ENCODE measurements around the gene HSF5.

HSF5 gene

GRCh38 chr17:58386708-58387107, 101.5 kb downstream of the HSF5 start:
- no peak for DNase-seq (ENCODE audit: low read depth in 2 of 2)

DNA sequence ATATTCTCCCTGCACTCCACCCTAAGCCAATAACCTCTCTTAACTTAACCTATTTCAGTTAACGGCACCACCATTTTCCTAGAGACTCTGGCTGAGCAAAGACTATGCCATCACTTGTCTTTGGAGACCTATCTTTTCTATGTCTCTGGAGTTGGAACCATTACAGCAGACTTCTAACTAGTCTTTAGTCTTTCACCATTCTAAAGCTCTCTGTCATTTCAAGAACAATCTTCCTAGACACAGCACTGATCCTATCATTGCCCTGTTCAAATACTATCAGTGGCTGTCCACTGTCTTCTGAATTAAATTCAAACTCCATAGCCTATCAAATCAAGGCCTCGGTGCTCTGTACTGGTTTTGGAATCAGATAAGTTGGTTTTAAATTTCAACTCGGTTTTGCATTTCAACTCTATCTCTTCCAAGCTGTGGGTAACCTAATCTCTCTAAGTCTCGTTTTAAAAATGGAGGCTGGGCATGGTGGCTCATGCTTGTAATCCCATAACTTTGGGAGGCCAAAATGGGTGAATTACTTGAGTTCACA, 102.8 kb downstream of the HSF5 start:
- no peak for DNase-seq (ENCODE audit: low read depth in 2 of 2)

GRCh38 chr17:58384897-58385296, 103.3 kb downstream of the HSF5 start:
- DNase-seq (ENCODE audit: low read depth in 2 of 2) = no peak

DNA sequence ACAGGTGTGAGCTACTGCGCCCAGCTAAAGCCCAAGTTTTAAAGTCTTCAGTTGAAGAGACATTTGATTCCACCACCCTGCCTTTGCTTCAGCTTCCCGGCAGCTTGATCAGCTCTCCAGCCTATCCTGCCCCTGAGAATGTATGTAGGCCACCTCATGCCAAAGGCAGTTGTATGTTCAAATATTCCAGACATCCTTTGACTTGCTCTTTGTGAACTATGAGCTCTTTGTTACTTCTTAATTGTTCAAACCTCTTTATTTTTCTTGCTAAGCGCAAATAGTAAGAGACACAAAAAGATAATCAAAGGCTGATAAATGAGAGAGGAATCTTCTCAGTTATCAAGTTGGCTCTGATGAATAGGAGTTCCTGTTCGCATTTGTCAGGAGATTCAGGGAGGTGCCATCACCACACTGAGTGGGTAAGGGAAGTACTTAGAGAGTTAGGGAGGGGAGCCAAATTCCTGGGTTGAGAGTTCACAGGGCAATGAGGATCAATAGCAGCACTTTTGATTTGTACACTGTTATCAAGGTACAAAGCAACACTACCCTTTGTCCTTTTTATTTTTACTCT, 104.2 kb downstream of the HSF5 start:
- DNase-seq (ENCODE audit: low read depth in 2 of 2) = no peak

- no peak for DNase-seq (ENCODE audit: low read depth in 2 of 2)
Observed at GRCh38 chr17:58382872-58383242, 105.4 kb downstream of the HSF5 start.

GRCh38 chr17:58382108-58382871, 105.9 kb downstream of the HSF5 start:
- DNase-seq (ENCODE audit: low read depth in 2 of 2) = no peak

DNA sequence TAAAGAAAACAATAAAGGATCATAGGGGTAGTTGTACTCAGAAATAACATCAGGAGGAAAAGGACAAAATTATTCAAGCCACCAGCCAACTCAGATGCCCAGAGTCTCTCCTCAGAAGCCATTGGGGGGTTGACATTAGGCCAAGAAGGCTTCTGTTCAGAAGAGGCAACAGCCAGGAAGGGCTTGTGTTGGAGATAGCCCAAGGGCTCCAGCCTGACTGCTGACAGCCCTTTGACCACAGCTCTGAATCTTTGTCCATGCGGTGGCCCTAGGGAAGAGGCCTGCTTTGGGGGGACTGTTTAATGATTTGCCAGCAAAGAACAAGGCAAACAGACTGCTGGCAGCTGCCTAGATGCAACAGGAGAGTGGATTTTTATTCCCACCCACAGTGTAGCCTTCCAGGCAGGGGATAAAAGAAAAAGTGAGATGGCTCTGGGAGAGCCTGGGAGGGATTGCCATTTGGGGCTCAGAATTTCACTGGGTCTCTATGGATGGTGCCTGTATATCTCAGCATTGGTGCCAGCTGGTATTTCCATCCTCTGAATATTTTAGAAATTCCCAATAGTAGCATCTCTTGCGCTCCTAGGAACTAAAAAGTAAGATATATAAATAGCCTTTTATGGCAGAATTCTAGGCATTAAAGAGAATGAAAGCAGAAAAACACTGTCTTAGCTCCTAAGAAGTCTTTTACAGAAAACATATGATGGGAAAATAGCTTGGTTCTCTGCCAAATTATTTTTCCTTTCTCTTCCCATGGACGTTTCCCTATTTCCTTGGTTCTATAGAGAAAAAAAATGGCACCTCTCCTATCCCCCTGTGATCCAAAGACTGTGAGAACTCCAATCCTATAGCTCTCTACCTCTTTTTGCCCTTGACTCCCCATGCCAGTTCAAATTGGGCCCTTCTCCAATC, 106.8 kb downstream of the HSF5 start:
- no peak for DNase-seq (ENCODE audit: low read depth in 2 of 2)

GRCh38 chr17:58380207-58381123, 107.7 kb downstream of the HSF5 start:
- DNase-seq (ENCODE audit: low read depth in 2 of 2) = no peak

DNA sequence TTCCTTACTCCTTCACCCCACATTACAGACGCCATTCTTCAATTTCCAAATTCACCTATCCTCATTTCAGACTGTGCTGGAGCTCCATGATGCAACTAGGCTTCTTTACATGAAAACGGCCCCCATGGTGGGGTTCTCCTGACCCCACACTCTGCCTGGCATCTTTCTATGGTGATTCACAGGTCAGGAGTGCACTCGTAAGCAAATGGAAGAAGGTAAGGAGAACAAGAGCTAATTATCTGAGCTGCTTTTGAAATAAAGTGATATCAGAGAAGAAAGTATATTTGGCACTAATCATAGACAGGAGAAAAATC, 108.7 kb downstream of the HSF5 start:
- DNase-seq (ENCODE audit: low read depth in 2 of 2) = no peak

DNA sequence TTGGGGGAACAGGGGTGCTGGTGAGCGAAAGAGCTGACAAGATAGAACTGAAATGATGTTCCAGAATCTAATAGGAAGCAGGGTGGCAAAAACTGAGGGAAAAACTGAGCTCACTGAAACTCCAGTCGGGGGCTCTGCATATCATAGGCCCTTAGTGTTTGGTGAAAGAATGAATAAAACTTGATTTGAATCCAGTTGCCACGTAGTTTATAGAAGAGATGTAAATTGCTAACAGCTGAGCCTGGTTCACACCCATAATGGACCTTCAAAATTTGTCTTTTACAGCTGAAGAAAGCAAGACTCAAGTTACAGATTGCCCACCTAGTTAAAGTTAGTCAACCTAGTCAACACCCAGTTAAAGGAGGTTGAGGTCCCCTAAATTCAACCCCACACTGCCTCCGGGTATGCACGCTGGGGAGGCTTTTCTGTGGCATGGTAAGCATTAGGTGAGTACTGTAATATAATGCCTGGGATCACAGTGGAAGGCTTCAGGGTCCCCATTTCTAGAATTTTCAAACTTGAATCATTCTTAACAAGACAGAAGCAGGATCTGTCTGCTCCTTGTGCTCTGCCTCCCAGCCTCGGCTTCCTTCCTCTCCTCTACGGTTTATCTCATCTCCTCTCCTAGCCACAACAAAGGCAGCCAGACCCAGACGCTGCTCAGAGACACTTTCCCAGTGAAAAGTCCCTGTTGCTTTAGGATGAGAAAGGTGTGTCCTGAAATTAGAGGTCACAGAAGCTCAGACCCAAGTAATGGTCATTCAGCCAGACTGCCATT, 109.3 kb downstream of the HSF5 start:
- DNase-seq (ENCODE audit: low read depth in 2 of 2) = no peak

GRCh38 chr17:58377661-58378060, 110.5 kb downstream of the HSF5 start:
- no peak for DNase-seq (ENCODE audit: low read depth in 2 of 2)

- no peak for DNase-seq (ENCODE audit: low read depth in 2 of 2)
Observed at GRCh38 chr17:58377093-58377601, 111.1 kb downstream of the HSF5 start.

GRCh38 chr17:58376472-58377000, 111.7 kb downstream of the HSF5 start:
- DNase-seq (ENCODE audit: low read depth in 2 of 2) = no peak

- no peak for DNase-seq (ENCODE audit: low read depth in 2 of 2)
Observed at GRCh38 chr17:58375811-58376210, 112.4 kb downstream of the HSF5 start.

GRCh38 chr17:58375256-58375655, 113.0 kb downstream of the HSF5 start:
- DNase-seq (ENCODE audit: low read depth in 2 of 2) = no peak

- DNase-seq (ENCODE audit: low read depth in 2 of 2) = no peak
Observed at GRCh38 chr17:58373923-58374322, 114.3 kb downstream of the HSF5 start.

- DNase-seq (ENCODE audit: low read depth in 2 of 2) = no peak
Observed at GRCh38 chr17:58373003-58373402, 115.2 kb downstream of the HSF5 start.

GRCh38 chr17:58371300-58371950, 116.8 kb downstream of the HSF5 start:
- no peak for DNase-seq (ENCODE audit: low read depth in 2 of 2)

DNA sequence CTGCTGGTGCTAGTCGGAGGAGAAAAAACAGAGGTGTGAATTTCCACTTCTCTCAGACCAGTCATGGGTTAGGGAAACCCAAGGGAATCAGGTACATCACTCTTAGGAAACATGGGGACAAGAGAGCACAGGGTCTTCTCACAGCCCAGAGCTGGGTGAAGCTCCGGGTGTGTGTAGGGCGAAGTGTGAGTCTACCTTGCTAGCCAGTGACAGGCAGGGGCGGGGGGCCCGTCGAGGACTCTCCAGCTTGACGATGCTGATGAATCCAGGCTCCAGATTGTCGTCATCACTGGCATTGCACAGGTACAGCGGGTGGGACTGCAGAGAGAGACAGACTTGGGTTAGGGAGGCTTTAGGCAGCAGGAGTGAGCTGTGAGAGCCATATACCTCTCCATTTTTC, 117.5 kb downstream of the HSF5 start:
- no peak for DNase-seq (ENCODE audit: low read depth in 2 of 2)

GRCh38 chr17:58370309-58370708, 117.9 kb downstream of the HSF5 start:
- DNase-seq (ENCODE audit: low read depth in 2 of 2) = no peak

All from stimulated activated CD8-positive, alpha-beta memory T cell treated with anti-CD3 and anti-CD28 coated beads, Interleukin-2, amount 100 ng/mL, for 1 hour (primary cell).